Thymus (tissue), 11 donors: ENCODE results near the gene ROR1. TPM values are rescaled to one million over a fixed set of nuclear protein-coding genes. Genes with fewer than 3 reads are reported as not detected.

Experiments used
- DNase-seq, 9 donors: peaks; one replicate each; pipeline ENCODE4 v3.0.0-alpha.2; 2013; ENCODE audit warnings: low spot score in 9 of 9, low read depth in 6 of 9, missing footprints in 1 of 9
- H3K27ac ChIP-seq, 2 donors: one replicate each; pipeline ENCODE4 v1.5.1; 2013; ENCODE audit warnings: control low read depth in 1 of 2, low read depth in 1 of 2, low read length in 1 of 2, mild to moderate bottlenecking in 1 of 2, moderate library complexity in 1 of 2
- H3K27me3 ChIP-seq, 2 donors: one replicate each; pipeline ENCODE4 v1.5.1; 2013; ENCODE audit warnings: low read length in 1 of 2; ENCODE audit not compliant: control insufficient read depth in 2 of 2, insufficient read depth in 1 of 2
- H3K36me3 ChIP-seq, 2 donors: one replicate each; pipeline ENCODE4 v1.5.1; 2013; ENCODE audit warnings: low read length in 1 of 2, mild to moderate bottlenecking in 1 of 2, moderate library complexity in 1 of 2; ENCODE audit not compliant: control insufficient read depth in 2 of 2, insufficient read depth in 2 of 2
- H3K4me1 ChIP-seq, 2 donors: one replicate each; pipeline ENCODE4 v1.5.1; 2013; ENCODE audit warnings: low read length in 2 of 2; ENCODE audit not compliant: control insufficient read depth in 2 of 2, insufficient read depth in 2 of 2
- H3K4me3 ChIP-seq, 2 donors: one replicate each; pipeline ENCODE4 v1.5.1; 2013; ENCODE audit warnings: low read length in 2 of 2, control low read depth in 1 of 2, mild to moderate bottlenecking in 1 of 2
- H3K9me3 ChIP-seq, 2 donors: one replicate each; pipeline ENCODE4 v1.5.1; 2013; ENCODE audit warnings: low read length in 1 of 2, mild to moderate bottlenecking in 1 of 2; ENCODE audit not compliant: control insufficient read depth in 2 of 2, insufficient read depth in 1 of 2
- WGBS: extraction: QIAGEN DNeasy Blood & Tissue Kit; methylation state at CpG from one replicate; pipeline ENCODE4 v1.1.7; 2013; 5-methylcytosine and 5-hydroxymethylcytosine counted together
- polyA plus RNA-seq: library from polyadenylated mRNA; stranded (reverse); fragments of 200-250 nt; gene quantifications from one replicate; pipeline ENCODE4 v1.2.3, GENCODE V29; 2013
- total RNA-seq: library from RNA; stranded (reverse); fragments of 120-200 nt; gene quantifications from one replicate; pipeline ENCODE4 v1.2.4, GENCODE V29; 2013
- donor health status: healthy.

ROR1 gene
- total and polyA plus RNA-seq, 2 donors: 1.5 to 5.2 TPM

DNA sequence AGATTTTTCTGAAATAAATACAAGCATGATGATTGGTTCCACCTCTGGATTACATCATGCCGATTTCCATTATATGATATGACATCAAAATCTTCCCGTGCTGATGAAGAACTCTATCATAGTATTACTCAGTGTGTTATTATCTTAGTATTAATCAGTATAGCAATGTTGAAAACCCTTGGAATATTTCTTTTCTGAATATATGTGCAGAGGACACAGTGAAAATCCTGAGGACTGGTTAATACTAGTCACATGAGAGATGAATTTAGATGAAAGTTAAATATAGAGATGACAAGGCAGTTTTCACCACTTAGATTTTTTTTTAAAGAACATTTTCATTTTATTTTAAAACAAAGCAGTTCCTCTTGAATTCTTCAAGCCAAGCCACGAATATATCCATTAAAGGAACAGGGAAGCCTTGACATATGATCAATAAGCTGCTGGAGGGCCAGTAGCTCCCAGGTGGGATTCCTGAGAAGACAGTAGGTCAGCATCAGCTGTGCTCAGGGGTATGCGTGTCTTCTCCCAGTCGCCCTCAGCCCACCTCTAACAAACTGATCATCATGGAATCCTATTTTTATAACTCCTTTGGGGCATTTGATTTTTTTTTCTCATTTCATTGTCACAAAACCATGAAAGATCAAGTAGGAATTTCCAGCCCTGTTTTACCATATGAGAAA, 373.4 kb downstream of the ROR1 start:
- H3K27ac ChIP-seq: no peak overlapping the region
- WGBS: 80% methylated on average over 5 of the region's 5 CpGs
- DNase-seq: no peak
- H3K4me1 ChIP-seq: no peaks in the 10 kb centered on the region
- H3K27me3 ChIP-seq: no peaks in the 10 kb centered on the region
- no peak overlapping the region for H3K4me3 ChIP-seq
- no peaks in the 10 kb centered on the region for H3K9me3 ChIP-seq
- H3K36me3 ChIP-seq: no peaks in the 10 kb centered on the region

GRCh38 chr1:64147759-64148158, 373.9 kb downstream of the ROR1 start:
- H3K4me3 ChIP-seq: no peak overlapping the region
- no peaks in the 10 kb centered on the region for H3K4me1 ChIP-seq
- no peaks in the 10 kb centered on the region for H3K36me3 ChIP-seq
- no peak for DNase-seq
- no peaks in the 10 kb centered on the region for H3K9me3 ChIP-seq
- H3K27me3 ChIP-seq: no peaks in the 10 kb centered on the region
- WGBS: 73% methylated on average over 1 of the region's 1 CpG
- no peak overlapping the region for H3K27ac ChIP-seq

GRCh38 chr1:64150266-64150665, 376.4 kb downstream of the ROR1 start:
- WGBS: 94% methylated on average over 4 of the region's 4 CpGs
- DNase-seq: no peak

GRCh38 chr1:64150729-64151230, 377.0 kb downstream of the ROR1 start:
- Histone ChIP-seq H3K27ac (no peak overlapping the region), H3K27me3 (no peaks in the 10 kb centered on the region), H3K4me1 (no peaks in the 10 kb centered on the region), H3K9me3 (no peaks in the 10 kb centered on the region), H3K4me3 (no peak overlapping the region), H3K36me3 (no peaks in the 10 kb centered on the region)
- DNase-seq: no peak
- 65% methylated on average over 2 of the region's 2 CpGs for WGBS

More at GRCh38 chr1:64150266-64150665, 376.4 kb downstream of the ROR1 start:
- Histone ChIP-seq H3K9me3 (no peaks in the 10 kb centered on the region), H3K4me1 (no peaks in the 10 kb centered on the region), H3K36me3 (no peaks in the 10 kb centered on the region), H3K4me3 (no peak overlapping the region), H3K27ac (no peak overlapping the region), H3K27me3 (no peaks in the 10 kb centered on the region)

- Histone ChIP-seq H3K4me3 (no peak overlapping the region), H3K9me3 (no peaks in the 10 kb centered on the region), H3K27me3 (no peaks in the 10 kb centered on the region), H3K4me1 (no peaks in the 10 kb centered on the region), H3K36me3 (no peaks in the 10 kb centered on the region), H3K27ac (no peak overlapping the region)
- 92% methylated on average over 1 of the region's 1 CpG for WGBS
- DNase-seq: no peak
Measured at GRCh38 chr1:64155278-64155677, 381.5 kb downstream of the ROR1 start.

GRCh38 chr1:64161357-64161941, 387.6 kb downstream of the ROR1 start:
- Histone ChIP-seq H3K27ac (no peak overlapping the region), H3K9me3 (no peaks in the 10 kb centered on the region), H3K36me3 (no peaks in the 10 kb centered on the region), H3K4me3 (no peak overlapping the region), H3K27me3 (no peaks in the 10 kb centered on the region), H3K4me1 (peaks cover 0 to 4% of the 10 kb centered on the region in 2 donors)
- WGBS: 98% methylated on average over 1 of the region's 1 CpG
- DNase-seq: no peak

DNA sequence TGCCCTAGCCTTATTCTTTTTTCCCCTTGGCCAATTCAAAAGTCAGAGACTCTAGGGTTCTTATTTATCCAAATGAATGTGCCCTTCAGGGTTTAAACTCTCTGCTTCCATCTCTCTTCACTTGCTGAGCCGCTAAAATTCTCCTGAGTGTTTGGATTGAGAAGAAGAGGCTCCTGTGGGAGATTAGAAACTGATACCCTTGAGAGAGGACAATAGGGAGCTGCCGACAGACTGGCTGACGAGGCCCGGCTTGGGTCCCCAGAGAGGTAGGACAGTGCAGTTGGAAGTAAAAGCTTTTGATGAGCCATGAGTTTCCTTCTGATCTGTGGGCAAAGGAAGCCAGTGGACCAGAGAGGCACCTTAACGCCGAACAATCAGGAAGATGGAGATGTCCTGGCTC, 388.3 kb downstream of the ROR1 start:
- DNase-seq: no peak
- Histone ChIP-seq H3K4me3 (no peak overlapping the region), H3K9me3 (no peaks in the 10 kb centered on the region), H3K27ac (no peak overlapping the region), H3K4me1 (peaks cover 0 to 4% of the 10 kb centered on the region in 2 donors), H3K27me3 (no peaks in the 10 kb centered on the region), H3K36me3 (no peaks in the 10 kb centered on the region)
- WGBS: 86% methylated on average over 6 of the region's 6 CpGs

DNA sequence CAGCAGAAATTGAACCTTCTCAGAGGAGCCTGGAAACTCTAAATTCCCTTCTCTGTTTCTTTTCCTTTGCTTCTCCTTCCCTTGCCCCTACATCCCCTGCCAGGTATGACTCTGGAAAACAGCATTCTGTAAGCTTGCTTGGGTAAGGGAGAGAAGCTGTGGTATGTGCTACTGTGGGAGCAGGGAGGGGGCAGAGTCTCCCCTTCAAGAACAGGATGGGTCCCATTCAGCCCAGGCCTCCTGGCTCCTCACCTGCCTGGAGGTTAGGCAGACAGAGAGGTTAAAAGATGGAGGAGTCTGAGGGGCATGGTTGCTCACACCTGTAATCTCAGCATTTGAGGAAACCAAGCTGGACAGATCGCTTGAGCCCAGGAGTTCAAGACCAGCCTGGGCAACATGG, 389.0 kb downstream of the ROR1 start:
- Histone ChIP-seq H3K36me3 (no peaks in the 10 kb centered on the region), H3K4me1 (peaks cover 0 to 4% of the 10 kb centered on the region in 2 donors), H3K9me3 (no peaks in the 10 kb centered on the region), H3K4me3 (no peak overlapping the region), H3K27ac (no peak overlapping the region), H3K27me3 (no peaks in the 10 kb centered on the region)
- WGBS: 98% methylated on average over 1 of the region's 1 CpG
- DNase-seq: no peak

- Histone ChIP-seq H3K4me1 (peaks cover 0 to 4% of the 10 kb centered on the region in 2 donors), H3K4me3 (no peak overlapping the region), H3K27ac (no peak overlapping the region), H3K9me3 (no peaks in the 10 kb centered on the region), H3K27me3 (no peaks in the 10 kb centered on the region), H3K36me3 (no peaks in the 10 kb centered on the region)
- 92% methylated on average over 4 of the region's 4 CpGs for WGBS
- no peak for DNase-seq
Measured at GRCh38 chr1:64163431-64163830, 389.6 kb downstream of the ROR1 start.
